HEK293 (cell line): ENCODE measurements around the gene COL25A1.

Experiments
- ZNF140 ChIP-seq: fragments of 450-650 bp; formaldehyde crosslinking; IDR thresholded peaks from 2 replicates; pipeline ENCODE4 v1.5.1; 2016; ENCODE audit warnings: missing biosample characterization, missing genetic modification characterization
- ZNF707 ChIP-seq: fragments of 450-650 bp; formaldehyde crosslinking; IDR thresholded peaks from 2 replicates; pipeline ENCODE4 v1.5.1; 2016; ENCODE audit warnings: missing biosample characterization, missing genetic modification characterization
- TF ChIP-seq, protein P1 (sequence below): fragments of 450-650 bp; formaldehyde crosslinking; IDR thresholded peaks from 2 replicates; pipeline ENCODE4 v1.5.1; 2016; ENCODE audit warnings: missing biosample characterization, missing genetic modification characterization

GRCh38 chr4:108881190-108881589 is 421.3 kb downstream of the COL25A1 start:
- TF ChIP-seq, protein P1, sequence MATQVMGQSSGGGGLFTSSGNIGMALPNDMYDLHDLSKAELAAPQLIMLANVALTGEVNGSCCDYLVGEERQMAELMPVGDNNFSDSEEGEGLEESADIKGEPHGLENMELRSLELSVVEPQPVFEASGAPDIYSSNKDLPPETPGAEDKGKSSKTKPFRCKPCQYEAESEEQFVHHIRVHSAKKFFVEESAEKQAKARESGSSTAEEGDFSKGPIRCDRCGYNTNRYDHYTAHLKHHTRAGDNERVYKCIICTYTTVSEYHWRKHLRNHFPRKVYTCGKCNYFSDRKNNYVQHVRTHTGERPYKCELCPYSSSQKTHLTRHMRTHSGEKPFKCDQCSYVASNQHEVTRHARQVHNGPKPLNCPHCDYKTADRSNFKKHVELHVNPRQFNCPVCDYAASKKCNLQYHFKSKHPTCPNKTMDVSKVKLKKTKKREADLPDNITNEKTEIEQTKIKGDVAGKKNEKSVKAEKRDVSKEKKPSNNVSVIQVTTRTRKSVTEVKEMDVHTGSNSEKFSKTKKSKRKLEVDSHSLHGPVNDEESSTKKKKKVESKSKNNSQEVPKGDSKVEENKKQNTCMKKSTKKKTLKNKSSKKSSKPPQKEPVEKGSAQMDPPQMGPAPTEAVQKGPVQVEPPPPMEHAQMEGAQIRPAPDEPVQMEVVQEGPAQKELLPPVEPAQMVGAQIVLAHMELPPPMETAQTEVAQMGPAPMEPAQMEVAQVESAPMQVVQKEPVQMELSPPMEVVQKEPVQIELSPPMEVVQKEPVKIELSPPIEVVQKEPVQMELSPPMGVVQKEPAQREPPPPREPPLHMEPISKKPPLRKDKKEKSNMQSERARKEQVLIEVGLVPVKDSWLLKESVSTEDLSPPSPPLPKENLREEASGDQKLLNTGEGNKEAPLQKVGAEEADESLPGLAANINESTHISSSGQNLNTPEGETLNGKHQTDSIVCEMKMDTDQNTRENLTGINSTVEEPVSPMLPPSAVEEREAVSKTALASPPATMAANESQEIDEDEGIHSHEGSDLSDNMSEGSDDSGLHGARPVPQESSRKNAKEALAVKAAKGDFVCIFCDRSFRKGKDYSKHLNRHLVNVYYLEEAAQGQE (tag by site-specific recombination): no peak
- TF ChIP-seq ZNF140 (tag by site-specific recombination): no peak
- no peak for TF ChIP-seq ZNF707 (tag by site-specific recombination)
